Naive thymus-derived CD4-positive, alpha-beta T cell (primary cell): ENCODE measurements around the gene ABCA2. TPM values are rescaled to one million over a fixed set of nuclear protein-coding genes. Genes with fewer than 3 reads are reported as not detected.
"Not testable (repeated sequence)": the region's sequence is repeated elsewhere in the genome, so short reads cannot be mapped to it uniquely, and the experiment has no call there.

ENCODE experiments used
- ATAC-seq: fragments of 150-1000 bp; cut with Tn5 transposase; 2 replicates; pipeline ENCODE4 v1.10.0; 2021; ENCODE audit warnings: mild to moderate bottlenecking, moderate library complexity
- CTCF ChIA-PET: fragments of 350-600 bp; sonication (Branson Sonifier 250); formaldehyde crosslinking; loops from one replicate; lab custom pipeline; 2021; ENCODE audit warnings: antibody characterized with exemption; lab: Charles Lee
- POLR2A ChIA-PET: fragments of 350-600 bp; sonication (Branson Sonifier 250); formaldehyde crosslinking; loops from one replicate; lab custom pipeline; 2021; ENCODE audit warnings: antibody characterized with exemption, inconsistent platforms; lab: Charles Lee
- DNase-seq, 9 donors: peaks; one replicate each; pipeline versions ENCODE4 v3.0.0 to v3.0.0-alpha.2; 2020 to 2022; ENCODE audit warnings: mixed read lengths in 1 of 9
- H3K27ac ChIP-seq: one replicate; pipeline ENCODE4 v1.7.0; 2013; ENCODE audit warnings: mild to moderate bottlenecking, low read depth, low read length, moderate library complexity
- H3K27me3 ChIP-seq, 2 donors: one replicate each; pipeline ENCODE4 v1.7.0; 2013; ENCODE audit warnings: low read length in 2 of 2, mild to moderate bottlenecking in 2 of 2, moderate library complexity in 2 of 2; ENCODE audit not compliant: control insufficient read depth in 2 of 2, insufficient read depth in 2 of 2
- H3K36me3 ChIP-seq, 3 experiments: 1 replicate in 2 of 3; 2 replicates in 1 of 3; pipeline ENCODE4 v1.7.0; 2013; ENCODE audit warnings: low read length in 3 of 3, mild to moderate bottlenecking in 3 of 3, moderate library complexity in 1 of 3; ENCODE audit not compliant: insufficient read depth in 3 of 3, control insufficient read depth in 2 of 3
- H3K4me1 ChIP-seq, 2 donors: one replicate each; pipeline ENCODE4 v1.7.0; 2013; ENCODE audit warnings: low read length in 2 of 2, mild to moderate bottlenecking in 2 of 2, moderate library complexity in 1 of 2; ENCODE audit not compliant: control insufficient read depth in 2 of 2, insufficient read depth in 2 of 2
- H3K4me3 ChIP-seq: 2 replicates; pipeline ENCODE4 v1.7.0; 2013; ENCODE audit warnings: mild to moderate bottlenecking, low read length
- H3K9me3 ChIP-seq, 3 experiments: 1 replicate in 2 of 3; 2 replicates in 1 of 3; pipeline ENCODE4 v1.7.0; 2013; ENCODE audit warnings: low read length in 3 of 3; ENCODE audit not compliant: control insufficient read depth in 2 of 3
- H3K27ac Mint-ChIP-seq, 9 donors: one replicate each; pipeline ENCODE4 v1.8.0; 2020 to 2022; ENCODE audit warnings: mixed read lengths in 9 of 9, mild to moderate bottlenecking in 8 of 9, moderate library complexity in 5 of 9, inconsistent platforms in 2 of 9
- H3K27me3 Mint-ChIP-seq, 5 donors: one replicate each; pipeline ENCODE4 v1.8.0; 2021 to 2022; ENCODE audit warnings: mixed read lengths in 5 of 5, mild to moderate bottlenecking in 1 of 5
- H3K36me3 Mint-ChIP-seq, 5 donors: one replicate each; pipeline ENCODE4 v1.8.0; 2020 to 2022; ENCODE audit warnings: mixed read lengths in 5 of 5, mild to moderate bottlenecking in 3 of 5, inconsistent platforms in 1 of 5
- H3K4me1 Mint-ChIP-seq, 7 donors: one replicate each; pipeline ENCODE4 v1.8.0; 2020 to 2022; ENCODE audit warnings: mixed read lengths in 7 of 7, mild to moderate bottlenecking in 3 of 7, inconsistent platforms in 1 of 7
- H3K4me3 Mint-ChIP-seq, 10 donors: one replicate each; pipeline ENCODE4 v1.8.0; 2020 to 2022; ENCODE audit warnings: mild to moderate bottlenecking in 10 of 10, mixed read lengths in 10 of 10, moderate library complexity in 6 of 10, inconsistent platforms in 2 of 10
- H3K9me3 Mint-ChIP-seq, 11 donors: one replicate each; pipeline ENCODE4 v1.8.0; 2020 to 2022; ENCODE audit warnings: mixed read lengths in 11 of 11, mild to moderate bottlenecking in 4 of 11, inconsistent platforms in 1 of 11, moderate library complexity in 1 of 11
- intact Hi-C, 2 donors: fragments of 100-400 bp; cut with micrococcal nuclease; formaldehyde crosslinking; loops; one replicate each; pipeline ENCODE4 v1.15.1; 2023
- polyA plus RNA-seq, 2 donors: library from polyadenylated mRNA; unstranded; fragments of 300-500 nt; fragmentation: Illumina TruSeq; gene quantifications; one replicate each; pipeline ENCODE4 v1.2.3, GENCODE V29; 2021
- total RNA-seq, 6 experiments: library from RNA in 5 of 6; stranded (reverse) in 5 of 6; gene quantifications; 1 replicate in 5 of 6; 2 replicates in 1 of 6; pipeline ENCODE4 v1.2.3 and lab custom pipeline; 2021 to 2026

The ABCA2 gene
- total and polyA plus RNA-seq, 7 experiments from 2014 or later, result 1.8 to 112 (median 25.1) TPM

GRCh38 chr9:137034039-137034708 is 6.1 kb upstream of the ABCA2 start:
- DNase-seq (no peak), ATAC-seq (no peak)
- H3K27ac Mint-ChIP-seq, result peak overlapping the region in 4 of 9 donors; percentile 28 to 85 (median 56)
- no peaks in the 10 kb centered on the region for H3K27me3 ChIP-seq
- no peak overlapping the region for H3K27ac ChIP-seq
- H3K36me3 Mint-ChIP-seq, result no peaks in the 10 kb centered on the region
- ChIA-PET POLR2A (interaction anchor here (0.8 to 1.5 kb wide), 5 partner anchors 13 to 153 kb away, joined by 3 to 4 read pairs (median 3); partner anchors contain the start of genes FBXW5 and TRAF2), CTCF (interaction anchor here (0.7 to 3.5 kb wide), 10 partner anchors 8 to 256 kb away, joined by 3 to 49 read pairs (median 4); partner anchors contain the start of genes AJM1, RABL6 and TMEM141)
- H3K9me3 ChIP-seq, result no peaks in the 10 kb centered on the region
- intact Hi-C loops, result loop anchor here (2.0 kb wide), 2 partner anchors 85 to 89 kb away; partner anchors contain the start of genes C8G (in 1 of the 2) and FBXW5 (in 1 of the 2)
- peaks cover 46 to 51% of the 10 kb centered on the region in 2 donors for H3K4me1 ChIP-seq
- H3K27me3 Mint-ChIP-seq, result peaks cover 0 to 8% (median 0%) of the 10 kb centered on the region in 5 donors
- H3K4me3 ChIP-seq, result no peak overlapping the region
- peaks cover 18 to 43% (median 33%) of the 10 kb centered on the region in 7 donors for H3K4me1 Mint-ChIP-seq
- peak overlapping the region; percentile 55 to 81 (median 66) for H3K4me3 Mint-ChIP-seq
- no peaks in the 10 kb centered on the region for H3K36me3 ChIP-seq
- no peaks in the 10 kb centered on the region for H3K9me3 Mint-ChIP-seq

GRCh38 chr9:137033481-137033880 is 5.4 kb upstream of the ABCA2 start:
- H3K4me1 ChIP-seq, result peaks cover 53 to 56% of the 10 kb centered on the region in 2 donors
- H3K27ac ChIP-seq, H3K4me3 ChIP-seq, POLR2A ChIA-PET, H3K36me3 Mint-ChIP-seq, intact Hi-C loops, DNase-seq, H3K27me3 Mint-ChIP-seq, ATAC-seq, H3K9me3 Mint-ChIP-seq, H3K27me3 ChIP-seq, H3K9me3 ChIP-seq, H3K36me3 ChIP-seq: not testable (repeated sequence)
- CTCF ChIA-PET, result interaction anchor here (1.2 to 3.5 kb wide), 2 partner anchors 190 to 245 kb away, joined by 3 to 49 read pairs; partner anchors contain the start of gene TMEM141
- H3K4me3 Mint-ChIP-seq, result peak overlapping the region in 4 of 10 donors; percentile 9 to 36 (median 16)
- H3K4me1 Mint-ChIP-seq, result peaks cover 18 to 48% (median 38%) of the 10 kb centered on the region in 7 donors
- H3K27ac Mint-ChIP-seq, result peak overlapping the region in 3 of 9 donors; percentile 46 to 61 (median 54)

GRCh38 chr9:137032858-137033257 is 4.8 kb upstream of the ABCA2 start:
- H3K4me1 Mint-ChIP-seq, result peaks cover 18 to 48% (median 38%) of the 10 kb centered on the region in 7 donors
- Histone ChIP-seq H3K27ac (no peak overlapping the region), H3K36me3 (no peaks in the 10 kb centered on the region), H3K27me3 (no peaks in the 10 kb centered on the region), H3K4me3 (no peak overlapping the region), H3K9me3 (no peaks in the 10 kb centered on the region), H3K4me1 (peaks cover 54 to 56% of the 10 kb centered on the region in 2 donors)
- H3K9me3 Mint-ChIP-seq, result no peaks in the 10 kb centered on the region
- no peaks in the 10 kb centered on the region for H3K36me3 Mint-ChIP-seq
- H3K27ac Mint-ChIP-seq, result peak overlapping the region in 2 of 9 donors; percentile 38 to 61
- H3K4me3 Mint-ChIP-seq, result peak overlapping the region in 3 of 10 donors; percentile 6 to 30 (median 21)
- POLR2A ChIA-PET, result no interaction called here
- intact Hi-C loops, result no loop called here
- peaks cover 0 to 8% (median 0%) of the 10 kb centered on the region in 5 donors for H3K27me3 Mint-ChIP-seq
- CTCF ChIA-PET, result interaction anchor here (1.6 kb wide), 1 partner anchor 40 kb away, joined by 4 read pairs; the partner anchor contains the start of gene PAXX
- DNase-seq (no peak), ATAC-seq (peak; percentile 62)

- peaks cover 59 to 60% of the 10 kb centered on the region in 2 donors for H3K4me1 ChIP-seq
- Mint-ChIP-seq H3K36me3 (no peaks in the 10 kb centered on the region), H3K9me3 (no peaks in the 10 kb centered on the region), H3K27me3 (peaks cover 0 to 10% (median 0%) of the 10 kb centered on the region in 5 donors), H3K4me1 (peaks cover 20 to 51% (median 43%) of the 10 kb centered on the region in 7 donors), H3K4me3 (peak within 1 kb of the TSS in 7 of 10 donors; percentile 26 to 83 (median 66)), H3K27ac (peak within 1 kb of the TSS in 4 of 9 donors; percentile 38 to 61 (median 40))
- no peaks in the 10 kb centered on the region for H3K27me3 ChIP-seq
- ChIA-PET POLR2A (interaction anchor here (1.5 kb wide), 1 partner anchor 241 kb away, joined by 4 read pairs; the partner anchor contains the start of gene TMEM141), CTCF (interaction anchor here (1.6 kb wide), 1 partner anchor 40 kb away, joined by 4 read pairs; the partner anchor contains the start of gene PAXX)
- H3K27ac ChIP-seq, result no peak within 1 kb of the TSS
- DNase-seq (no peak), ATAC-seq (no peak)
- no peaks in the 10 kb centered on the region for H3K9me3 ChIP-seq
- intact Hi-C loops, result no loop called here
- no peaks in the 10 kb centered on the region for H3K36me3 ChIP-seq
- peak within 1 kb of the TSS; percentile 34 for H3K4me3 ChIP-seq
These were observed 4.0 kb upstream of the ABCA2 start, which contains the start of gene FUT7 for GRCh38 chr9:137031904-137032640. FUT7 (minus strand) TSS chr9:137032088; CDS start chr9:137031991, 97 bp downstream.

GRCh38 chr9:137030538-137031527 is 2.8 kb upstream of the ABCA2 start:
- Histone ChIP-seq H3K4me1 (peaks cover 62 to 70% of the 10 kb centered on the region in 2 donors), H3K36me3 (no peaks in the 10 kb centered on the region), H3K9me3 (no peaks in the 10 kb centered on the region), H3K4me3 (peak overlapping the region; percentile 34), H3K27me3 (no peaks in the 10 kb centered on the region), H3K27ac (no peak overlapping the region)
- peaks cover 25 to 51% (median 43%) of the 10 kb centered on the region in 7 donors for H3K4me1 Mint-ChIP-seq
- no peaks in the 10 kb centered on the region for H3K36me3 Mint-ChIP-seq
- POLR2A ChIA-PET, result interaction anchor here (1.5 kb wide), 1 partner anchor 240 kb away, joined by 4 read pairs; the partner anchor contains the start of gene TMEM141
- H3K27ac Mint-ChIP-seq, result peak overlapping the region in 3 of 9 donors; percentile 33 to 55 (median 37)
- DNase-seq (peak in 1 of 9 donors; percentile 52), ATAC-seq (no peak)
- no peaks in the 10 kb centered on the region for H3K9me3 Mint-ChIP-seq
- intact Hi-C loops, result no loop called here
- peak overlapping the region in 9 of 10 donors; percentile 26 to 83 (median 54) for H3K4me3 Mint-ChIP-seq
- peaks cover 0 to 11% (median 0%) of the 10 kb centered on the region in 5 donors for H3K27me3 Mint-ChIP-seq
- CTCF ChIA-PET, result interaction anchor here (1.6 kb wide), 1 partner anchor 38 kb away, joined by 4 read pairs; the partner anchor contains the start of gene PAXX
